Ascending aorta (tissue), 2 donors: ENCODE measurements around the gene MINDY4. TPM values are rescaled to one million over a fixed set of nuclear protein-coding genes. Genes with fewer than 3 reads are reported as not detected.

Source experiments
- DNase-seq, 2 donors: peaks; one replicate each; pipeline ENCODE4 v3.0.0-alpha.2; 2019; ENCODE audit warnings: low spot score in 2 of 2
- H3K27ac ChIP-seq, 2 donors: fragments of 200-600 bp; sonication (generic); one replicate each; pipeline ENCODE4 v1.5.1; 2016 to 2017; ENCODE audit warnings: mild to moderate bottlenecking in 1 of 2
- H3K27me3 ChIP-seq: fragments of 200-600 bp; sonication (generic); one replicate; pipeline ENCODE4 v1.5.1; 2017
- H3K36me3 ChIP-seq, 2 donors: fragments of 200-600 bp; sonication (generic); one replicate each; pipeline ENCODE4 v1.5.1; 2016
- H3K4me1 ChIP-seq, 2 donors: fragments of 200-600 bp; sonication (generic); one replicate each; pipeline ENCODE4 v1.5.1; 2016 to 2017; ENCODE audit warnings: mild to moderate bottlenecking in 1 of 2
- H3K4me3 ChIP-seq, 2 donors: fragments of 200-600 bp; sonication (generic); one replicate each; pipeline ENCODE4 v1.5.1; 2016 to 2017; ENCODE audit warnings: mild to moderate bottlenecking in 1 of 2
- H3K9me3 ChIP-seq, 2 donors: fragments of 200-600 bp; sonication (generic); one replicate each; pipeline ENCODE4 v1.5.1; 2016
- intact Hi-C: fragments of 100-400 bp; cut with DNase I; formaldehyde crosslinking; loops from one replicate; pipeline ENCODE4 v1.15.1; 2023
- total RNA-seq: library from RNA; depleted of rRNA; stranded (reverse); fragments of >200 nt; gene quantifications from one replicate; pipeline ENCODE4 v1.1.0, GENCODE V29; 2016
- TF ChIP-seq, protein P1 (sequence below), 3 experiments: fragments of 200-600 bp in 2 of 3; fragments of 450-650 bp in 1 of 3; sonication (generic) in 2 of 3; IDR thresholded peaks; one replicate each; pipeline ENCODE4 v1.5.1; 2016 to 2019; ENCODE audit warnings: antibody characterized with exemption in 3 of 3, mild to moderate bottlenecking in 1 of 3, moderate library complexity in 1 of 3

MINDY4 gene
- total RNA-seq, 1 donor from 2014 or later = 6.0 TPM

GRCh38 chr7:30915751-30916150 lies 144.5 kb downstream of the MINDY4 start:
- DNase-seq = peak in 1 of 2 donors; percentile 8
- TF ChIP-seq, protein P1, sequence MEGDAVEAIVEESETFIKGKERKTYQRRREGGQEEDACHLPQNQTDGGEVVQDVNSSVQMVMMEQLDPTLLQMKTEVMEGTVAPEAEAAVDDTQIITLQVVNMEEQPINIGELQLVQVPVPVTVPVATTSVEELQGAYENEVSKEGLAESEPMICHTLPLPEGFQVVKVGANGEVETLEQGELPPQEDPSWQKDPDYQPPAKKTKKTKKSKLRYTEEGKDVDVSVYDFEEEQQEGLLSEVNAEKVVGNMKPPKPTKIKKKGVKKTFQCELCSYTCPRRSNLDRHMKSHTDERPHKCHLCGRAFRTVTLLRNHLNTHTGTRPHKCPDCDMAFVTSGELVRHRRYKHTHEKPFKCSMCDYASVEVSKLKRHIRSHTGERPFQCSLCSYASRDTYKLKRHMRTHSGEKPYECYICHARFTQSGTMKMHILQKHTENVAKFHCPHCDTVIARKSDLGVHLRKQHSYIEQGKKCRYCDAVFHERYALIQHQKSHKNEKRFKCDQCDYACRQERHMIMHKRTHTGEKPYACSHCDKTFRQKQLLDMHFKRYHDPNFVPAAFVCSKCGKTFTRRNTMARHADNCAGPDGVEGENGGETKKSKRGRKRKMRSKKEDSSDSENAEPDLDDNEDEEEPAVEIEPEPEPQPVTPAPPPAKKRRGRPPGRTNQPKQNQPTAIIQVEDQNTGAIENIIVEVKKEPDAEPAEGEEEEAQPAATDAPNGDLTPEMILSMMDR (IDR thresholded peaks at IDR 0.05) = no peak
- peaks cover 20 to 56% of the 10 kb centered on the region in 2 donors for H3K4me1 ChIP-seq
- no peaks in the 10 kb centered on the region for H3K9me3 ChIP-seq
- H3K36me3 ChIP-seq = no peaks in the 10 kb centered on the region
- intact Hi-C loops = loop anchor here (10.0 kb wide), 1 partner anchor 321 kb away; the partner anchor contains the start of gene GARS1
- no peaks in the 10 kb centered on the region for H3K27me3 ChIP-seq
- H3K27ac ChIP-seq = peak overlapping the region; percentile 92 to 97
- peak overlapping the region; percentile 62 to 88 for H3K4me3 ChIP-seq

DNA sequence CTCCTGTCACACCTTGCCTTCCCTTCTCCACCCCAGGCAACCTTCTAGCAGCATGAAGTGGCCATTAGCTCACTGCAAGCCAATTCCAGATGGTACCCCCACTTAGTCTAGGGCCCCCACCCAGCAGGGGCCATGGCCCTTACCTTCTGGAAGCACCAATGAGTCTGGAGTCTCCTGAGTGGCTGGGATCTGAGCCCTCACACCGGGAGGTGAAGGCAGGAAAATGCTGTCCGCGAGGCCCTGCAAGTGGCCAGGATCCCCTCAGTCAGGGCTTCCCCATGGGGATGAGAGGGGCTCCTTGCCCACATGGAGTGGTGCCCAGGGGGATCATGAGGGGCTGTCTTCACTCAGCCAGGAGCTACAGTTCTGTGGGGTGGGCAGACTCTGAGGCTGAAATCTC lies 145.0 kb downstream of the MINDY4 start:
- TF ChIP-seq, protein P1 (IDR thresholded peaks at IDR 0.05) = no peak
- Histone ChIP-seq H3K4me1 (peaks cover 20 to 54% of the 10 kb centered on the region in 2 donors), H3K4me3 (peak overlapping the region; percentile 62 to 88), H3K36me3 (no peaks in the 10 kb centered on the region), H3K9me3 (no peaks in the 10 kb centered on the region), H3K27ac (peak overlapping the region; percentile 92 to 97), H3K27me3 (no peaks in the 10 kb centered on the region)
- intact Hi-C loops = loop anchor here (10.0 kb wide), 1 partner anchor 321 kb away; the partner anchor contains the start of gene GARS1
- DNase-seq = no peak

- peaks cover 25 to 57% of the 10 kb centered on the region in 2 donors for H3K4me1 ChIP-seq
- H3K27ac ChIP-seq = peak overlapping the region; percentile 92 to 97
- intact Hi-C loops = loop anchor here (10.0 kb wide), 1 partner anchor 322 kb away; the partner anchor contains the start of gene GARS1
- peak overlapping the region; percentile 62 to 88 for H3K4me3 ChIP-seq
- peaks cover 3 to 4% of the 10 kb centered on the region in 2 donors for H3K36me3 ChIP-seq
- DNase-seq = no peak
- H3K9me3 ChIP-seq = no peaks in the 10 kb centered on the region
- no peaks in the 10 kb centered on the region for H3K27me3 ChIP-seq
- TF ChIP-seq, protein P1 (IDR thresholded peaks at IDR 0.05) = no peak
Observed at GRCh38 chr7:30916767-30917166, 145.6 kb downstream of the MINDY4 start.

- peaks cover 29 to 63% of the 10 kb centered on the region in 2 donors for H3K4me1 ChIP-seq
- H3K27me3 ChIP-seq = no peaks in the 10 kb centered on the region
- no peak for DNase-seq
- H3K9me3 ChIP-seq = no peaks in the 10 kb centered on the region
- TF ChIP-seq, protein P1 (IDR thresholded peaks at IDR 0.05) = no peak
- H3K27ac ChIP-seq = peak overlapping the region; percentile 92 to 97
- intact Hi-C loops = loop anchor here (10.0 kb wide), 1 partner anchor 323 kb away; the partner anchor contains the start of gene GARS1
- H3K4me3 ChIP-seq = peak overlapping the region; percentile 62 to 88
- H3K36me3 ChIP-seq = peaks cover 9 to 10% of the 10 kb centered on the region in 2 donors
Observed at GRCh38 chr7:30917216-30917893, 146.1 kb downstream of the MINDY4 start.

GRCh38 chr7:30918676-30919075 lies 147.5 kb downstream of the MINDY4 start:
- intact Hi-C loops = loop anchor here (10.0 kb wide), 1 partner anchor 324 kb away; the partner anchor contains the start of gene GARS1
- TF ChIP-seq, protein P1 (IDR thresholded peaks at IDR 0.05) = no peak

More at GRCh38 chr7:30918676-30919075, 147.5 kb downstream of the MINDY4 start:
- peak overlapping the region; percentile 92 to 97 for H3K27ac ChIP-seq
- no peaks in the 10 kb centered on the region for H3K27me3 ChIP-seq
- peaks cover 29 to 63% of the 10 kb centered on the region in 2 donors for H3K4me1 ChIP-seq
- H3K4me3 ChIP-seq = peak overlapping the region in 1 of 2 donors; percentile 88
- DNase-seq = peak; percentile 43 to 89
- H3K9me3 ChIP-seq = no peaks in the 10 kb centered on the region
- H3K36me3 ChIP-seq = peaks cover 22 to 23% of the 10 kb centered on the region in 2 donors
